IMR-90 (cell line): ENCODE results near the gene PPFIBP2. TPM values are rescaled to one million over a fixed set of nuclear protein-coding genes. Genes with fewer than 3 reads are reported as not detected.

Experiments used
- ATAC-seq: fragments of 200-7000 bp; cut with Tn5 transposase; 2 replicates; pipeline ENCODE4 v1.9.1; 2020; ENCODE audit warnings: low read depth, mild to moderate bottlenecking, moderate library complexity
- BruUV-seq: library from RNA; stranded (reverse); fragments of 400-500 nt; replicated peaks from 2 replicates; lab custom pipeline; 2021; lab: Mats Ljungman, UMichigan
- CTCF ChIA-PET: fragments of 300-600 bp; formaldehyde crosslinking; extraction: SDS; loops from one replicate; lab custom pipeline; 2021; ENCODE audit warnings: antibody characterized with exemption; lab: Yijun Ruan, JAX
- POLR2A ChIA-PET: fragments of 300-600 bp; sonication (Branson Sonifier 250); formaldehyde crosslinking; loops from one replicate; lab custom pipeline; 2022; ENCODE audit warnings: antibody characterized with exemption; ENCODE audit not compliant: unreplicated experiment; lab: Charles Lee
- DNase-seq: peaks from one replicate; pipeline ENCODE4 v3.0.0; 2013
- H2AFZ ChIP-seq: replicated peaks from 2 replicates; pipeline ENCODE3; 2013; ENCODE audit warnings: low read length, mild to moderate bottlenecking; ENCODE audit not compliant: poor library complexity
- H2AK5ac ChIP-seq: 2 replicates; pipeline ENCODE4 v1.6.1; 2013; ENCODE audit warnings: low read depth, low read length, inconsistent platforms
- H2AK9ac ChIP-seq: replicated peaks from 2 replicates; pipeline ENCODE3; 2013; ENCODE audit warnings: mild to moderate bottlenecking, low read depth, low read length, moderate library complexity; ENCODE audit not compliant: poor library complexity
- H2BK120ac ChIP-seq: 2 replicates; pipeline ENCODE4 v1.6.1; 2013; ENCODE audit warnings: low read depth, low read length, inconsistent platforms
- H2BK15ac ChIP-seq: 3 replicates; pipeline ENCODE4 v1.6.1; 2013; ENCODE audit warnings: low read depth, low read length, inconsistent platforms
- H2BK20ac ChIP-seq: 2 replicates; pipeline ENCODE4 v1.6.1; 2013; ENCODE audit warnings: low read depth, mild to moderate bottlenecking, inconsistent platforms, low read length, moderate library complexity
- H2BK5ac ChIP-seq: 2 replicates; pipeline ENCODE4 v1.6.1; 2013; ENCODE audit warnings: mild to moderate bottlenecking, low read depth, low read length, inconsistent platforms; ENCODE audit not compliant: poor library complexity, severe bottlenecking
- H3K14ac ChIP-seq: replicated peaks from 2 replicates; pipeline ENCODE4 v1.6.1; 2013; ENCODE audit warnings: low read depth, low read length, inconsistent platforms
- H3K18ac ChIP-seq: 2 replicates; pipeline ENCODE4 v1.6.1; 2013; ENCODE audit warnings: low read depth, low read length, control low read depth
- H3K23ac ChIP-seq: 2 replicates; pipeline ENCODE4 v1.6.1; 2013; ENCODE audit warnings: low read depth, low read length, inconsistent platforms
- H3K27ac ChIP-seq: 2 replicates; pipeline ENCODE4 v1.5.1; 2013; ENCODE audit warnings: mild to moderate bottlenecking, control low read depth, low read length; ENCODE audit not compliant: insufficient read depth
- H3K27me3 ChIP-seq: 2 replicates; pipeline ENCODE4 v1.6.1; 2013; ENCODE audit warnings: low read length; ENCODE audit not compliant: control insufficient read depth, insufficient read depth
- H3K36me3 ChIP-seq: 2 replicates; pipeline ENCODE4 v1.6.1; 2013; ENCODE audit warnings: low read length, mixed read lengths; ENCODE audit not compliant: control insufficient read depth, insufficient read depth
- H3K4ac ChIP-seq: 2 replicates; pipeline ENCODE4 v1.6.1; 2013; ENCODE audit warnings: low read depth, low read length, inconsistent platforms
- H3K4me1 ChIP-seq: 2 replicates; pipeline ENCODE4 v1.6.1; 2013; ENCODE audit warnings: low read length, mixed read lengths; ENCODE audit not compliant: control insufficient read depth, insufficient read depth
- H3K4me2 ChIP-seq: 2 replicates; pipeline ENCODE4 v1.6.1; 2013; ENCODE audit warnings: low read depth, mild to moderate bottlenecking, control low read depth, low read length, moderate library complexity
- H3K4me3 ChIP-seq: 2 replicates; pipeline ENCODE4 v1.5.1; 2013; ENCODE audit warnings: low read depth, mild to moderate bottlenecking, control low read depth, low read length, moderate library complexity; ENCODE audit not compliant: insufficient read depth
- H3K56ac ChIP-seq: 2 replicates; pipeline ENCODE4 v1.6.1; 2013; ENCODE audit warnings: low read length, inconsistent platforms; ENCODE audit not compliant: insufficient read depth; ENCODE audit errors: extremely low read depth
- H3K79me1 ChIP-seq, 2 experiments: 2 replicates each; pipeline ENCODE4 v1.6.1; 2013; ENCODE audit warnings: low read length in 2 of 2, inconsistent platforms in 1 of 2, low read depth in 1 of 2
- H3K9ac ChIP-seq: 2 replicates; pipeline ENCODE4 v1.6.1; 2013; ENCODE audit warnings: low read depth, low read length, control low read depth
- H3K9me1 ChIP-seq: 2 replicates; pipeline ENCODE4 v1.6.1; 2013; ENCODE audit warnings: low read length, inconsistent platforms; ENCODE audit not compliant: insufficient read depth
- H3K9me3 ChIP-seq: 2 replicates; pipeline ENCODE4 v1.6.1; 2013; ENCODE audit warnings: low read length; ENCODE audit not compliant: control insufficient read depth, insufficient read depth
- H4K20me1 ChIP-seq: 2 replicates; pipeline ENCODE4 v1.6.1; 2013; ENCODE audit warnings: low read length, inconsistent platforms; ENCODE audit not compliant: insufficient read depth
- H4K5ac ChIP-seq: 2 replicates; pipeline ENCODE4 v1.6.1; 2013; ENCODE audit warnings: mild to moderate bottlenecking, low read depth, low read length, control low read depth
- H4K8ac ChIP-seq, 2 experiments: 2 replicates each; pipeline ENCODE4 v1.6.1; 2013; ENCODE audit warnings: low read depth in 2 of 2, low read length in 2 of 2, control low read depth in 1 of 2, inconsistent platforms in 1 of 2
- H4K91ac ChIP-seq: 2 replicates; pipeline ENCODE4 v1.6.1; 2013; ENCODE audit warnings: low read depth, low read length, inconsistent platforms; ENCODE audit not compliant: insufficient read depth
- BHLHE40 ChIP-seq: fragments of 150-350 bp; IDR thresholded peaks from 2 replicates; pipeline ENCODE4 v1.6.1; 2016; ENCODE audit warnings: mild to moderate bottlenecking, low read depth, low read length
- CEBPB ChIP-seq: IDR thresholded peaks from 2 replicates; pipeline ENCODE4 v1.6.1; 2012; ENCODE audit warnings: low read depth, low read length, improper control_type of control experiment
- CHD1 ChIP-seq: IDR thresholded peaks from 2 replicates; pipeline ENCODE4 v1.6.1; 2012; ENCODE audit warnings: low read depth, low read length, improper control_type of control experiment
- CTCF ChIP-seq: conservative IDR thresholded peaks from 2 replicates; pipeline ENCODE4 v1.5.1; 2012; ENCODE audit warnings: mild to moderate bottlenecking, low read depth, low read length, improper control_type of control experiment
- FOS ChIP-seq: fragments of 150-350 bp; IDR thresholded peaks from 2 replicates; pipeline ENCODE4 v1.6.1; 2016; ENCODE audit warnings: low read depth, low read length
- MAFK ChIP-seq: IDR thresholded peaks from 2 replicates; pipeline ENCODE4 v1.6.1; 2012; ENCODE audit warnings: low read depth, low read length, improper control_type of control experiment
- MAZ ChIP-seq: IDR thresholded peaks from 2 replicates; pipeline ENCODE4 v1.6.1; 2012; ENCODE audit warnings: low read depth, mild to moderate bottlenecking, low read length, improper control_type of control experiment, moderate library complexity, borderline replicate concordance
- MXI1 ChIP-seq: IDR thresholded peaks from 2 replicates; pipeline ENCODE4 v1.6.1; 2012; ENCODE audit warnings: low read depth, mild to moderate bottlenecking, low read length, moderate library complexity, borderline replicate concordance
- NFE2L2 ChIP-seq: fragments of 150-350 bp; IDR thresholded peaks from 2 replicates; pipeline ENCODE4 v1.6.1; 2016; ENCODE audit warnings: low read depth, mild to moderate bottlenecking, low read length
- POLR2A ChIP-seq: IDR thresholded peaks from 2 replicates; pipeline ENCODE4 v1.6.1; 2012; ENCODE audit warnings: mild to moderate bottlenecking, low read depth, low read length
- RAD21 ChIP-seq: IDR thresholded peaks from 2 replicates; pipeline ENCODE4 v1.6.1; 2012; ENCODE audit warnings: low read length, improper control_type of control experiment
- RCOR1 ChIP-seq: IDR thresholded peaks from 2 replicates; pipeline ENCODE4 v1.6.1; 2012; ENCODE audit warnings: mild to moderate bottlenecking, low read length, improper control_type of control experiment; ENCODE audit not compliant: insufficient replicate concordance
- RFX5 ChIP-seq: IDR thresholded peaks from 2 replicates; pipeline ENCODE4 v1.8.0; 2012; ENCODE audit warnings: low read depth, mild to moderate bottlenecking, low read length, moderate library complexity
- SMC3 ChIP-seq: fragments of 150-350 bp; IDR thresholded peaks from 2 replicates; pipeline ENCODE4 v1.6.1; 2016; ENCODE audit warnings: low read depth, mild to moderate bottlenecking, antibody characterized with exemption, low read length, moderate library complexity
- USF2 ChIP-seq: fragments of 150-350 bp; IDR thresholded peaks from 2 replicates; pipeline ENCODE4 v1.6.1; 2017; ENCODE audit warnings: mild to moderate bottlenecking, antibody characterized with exemption, low read length, low read depth
- dilution Hi-C: fragments of 300-500 bp; cut with HindIII; formaldehyde crosslinking; loops from one replicate; pipeline ENCODE4 v1.14.3; 2018; ENCODE audit warnings: low sequenced_read_pairs; ENCODE audit not compliant: unreplicated experiment
- in situ Hi-C: fragments of 300-500 bp; cut with MboI; formaldehyde crosslinking; loops from 3 replicates; pipeline ENCODE4 v1.14.3; 2019; ENCODE audit warnings: low sequenced_read_pairs, inconsistent platforms, mixed read lengths
- intact Hi-C: fragments of 100-400 bp; cut with micrococcal nuclease; formaldehyde crosslinking; loops from 2 replicates; pipeline ENCODE4 v1.10.0; 2022
- polyA plus RNA-seq, 3 experiments: library from polyadenylated mRNA; depleted of rRNA; stranded (reverse); fragments of >200 nt; gene quantifications; 2 replicates each; pipeline ENCODE4 v1.2.3, GENCODE V29; 2012; ENCODE audit warnings: low replicate concordance in 1 of 3
- total RNA-seq: library from RNA; depleted of rRNA; stranded (reverse); fragments of >200 nt; gene quantifications from 2 replicates; pipeline ENCODE4 v1.2.3, GENCODE V29; 2012

The PPFIBP2 gene
- total and polyA plus RNA-seq, 2 of the 4 experiments (the other 2 are of a cell fraction) = 6.0 to 11.8 TPM

DNA sequence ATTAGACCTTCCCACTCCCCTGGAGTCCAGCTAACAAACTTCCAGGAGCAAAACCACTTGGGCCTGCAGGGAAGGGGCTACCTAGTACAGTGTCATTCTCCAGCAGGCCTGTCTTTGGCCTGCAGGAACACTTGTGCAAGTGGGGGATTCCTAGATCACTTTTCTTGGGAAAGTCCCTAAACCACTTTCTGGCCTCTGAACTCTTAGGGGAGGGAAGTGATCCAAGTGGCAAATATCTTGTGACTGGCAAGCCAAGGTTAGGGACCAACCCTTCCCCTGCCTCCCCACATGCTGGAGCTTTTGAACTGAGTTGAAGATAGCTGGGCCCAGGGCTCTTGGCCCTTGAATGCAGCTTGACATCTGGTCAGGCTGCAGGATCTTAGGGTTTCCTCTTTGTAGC is 17.2 kb downstream of the PPFIBP2 start:
- Histone ChIP-seq H3K23ac (no peak overlapping the region), H2AK9ac (no peak overlapping the region), H3K18ac (no peak overlapping the region), H3K14ac (no peak overlapping the region), H4K20me1 (no peaks in the 10 kb centered on the region), H4K5ac (no peak overlapping the region), H2AK5ac (no peak overlapping the region), H2BK20ac (no peak overlapping the region), H3K4me1 (no peaks in the 10 kb centered on the region), H4K8ac (no peak overlapping the region), H2BK15ac (no peak overlapping the region), H4K91ac (no peak overlapping the region), H3K27me3 (peaks cover 8% of the 10 kb centered on the region), H3K9me3 (no peaks in the 10 kb centered on the region), H3K9me1 (no peaks in the 10 kb centered on the region), H3K79me1 (no peaks in the 10 kb centered on the region), H2BK120ac (no peak overlapping the region), H3K4ac (no peak overlapping the region), H3K27ac (no peak overlapping the region), H3K9ac (no peak overlapping the region), H2AFZ (no peak overlapping the region), H3K4me2 (no peak overlapping the region), H3K4me3 (no peak overlapping the region), H3K56ac (no peak overlapping the region), H3K36me3 (no peaks in the 10 kb centered on the region), H2BK5ac (no peak overlapping the region)
- intact Hi-C loops = no loop called here
- no peak for TF ChIP-seq NFE2L2
- no peak for TF ChIP-seq CEBPB
- no peak for TF ChIP-seq MAFK
- TF ChIP-seq BHLHE40 = no peak
- no peak for TF ChIP-seq CHD1
- no peak for TF ChIP-seq RAD21
- TF ChIP-seq RFX5 = no peak
- no peak for TF ChIP-seq SMC3
- TF ChIP-seq RCOR1 = no peak
- no peak for TF ChIP-seq MXI1
- TF ChIP-seq FOS = no peak
- TF ChIP-seq POLR2A = no peak
- no peak for TF ChIP-seq MAZ
- TF ChIP-seq USF2 = no peak
- TF ChIP-seq CTCF = no peak
- dilution Hi-C loops = no loop called here
- ATAC-seq = no peak
- DNase-seq = no peak
- BruUV-seq = no TSS peak
- in situ Hi-C loops = no loop called here
- ChIA-PET POLR2A (no interaction called here), CTCF (interaction anchor here (1.3 kb wide), 1 partner anchor 13 kb away, joined by 3 read pairs; no protein-coding TSS in a partner anchor)
